Measurements from ENCODE around the gene TMPRSS4. TPM values are rescaled to one million over a fixed set of nuclear protein-coding genes. Genes with fewer than 3 reads are reported as not detected.

TMPRSS4 gene
- total RNA-seq, 2 experiments from 2014 or later = not detected

GRCh38 chr11:118135796-118136165 lies 58.9 kb downstream of the TMPRSS4 start:
- Histone ChIP-seq H3K27me3 (ENCODE audit: control insufficient read depth in 1 of 2, insufficient read depth in 2 of 2, low read length in 2 of 2) (peaks cover 5 to 8% of the 10 kb centered on the region in 2 experiments), H3K9me3 (ENCODE audit: control insufficient read depth in 1 of 2, insufficient read depth in 1 of 2, low read length in 2 of 2) (no peaks in the 10 kb centered on the region), H3K27ac (ENCODE audit: low read depth in 1 of 2, low read length in 2 of 2) (no peak overlapping the region), H3K4me1 (ENCODE audit: insufficient read depth, low read length) (no peaks in the 10 kb centered on the region), H3K36me3 (ENCODE audit: insufficient read depth, low read length) (no peaks in the 10 kb centered on the region), H3K4me3 (ENCODE audit: low read length) (no peak overlapping the region)
- H3K4me1 Mint-ChIP-seq (ENCODE audit: low read depth) = no peaks in the 10 kb centered on the region
- H3K9me3 Mint-ChIP-seq = no peaks in the 10 kb centered on the region
- CTCF ChIA-PET = no interaction called here
- intact Hi-C loops (cut with DNase I, micrococcal nuclease) = no loop called here
- POLR2A ChIA-PET = no interaction called here
- TF ChIP-seq, protein P1, sequence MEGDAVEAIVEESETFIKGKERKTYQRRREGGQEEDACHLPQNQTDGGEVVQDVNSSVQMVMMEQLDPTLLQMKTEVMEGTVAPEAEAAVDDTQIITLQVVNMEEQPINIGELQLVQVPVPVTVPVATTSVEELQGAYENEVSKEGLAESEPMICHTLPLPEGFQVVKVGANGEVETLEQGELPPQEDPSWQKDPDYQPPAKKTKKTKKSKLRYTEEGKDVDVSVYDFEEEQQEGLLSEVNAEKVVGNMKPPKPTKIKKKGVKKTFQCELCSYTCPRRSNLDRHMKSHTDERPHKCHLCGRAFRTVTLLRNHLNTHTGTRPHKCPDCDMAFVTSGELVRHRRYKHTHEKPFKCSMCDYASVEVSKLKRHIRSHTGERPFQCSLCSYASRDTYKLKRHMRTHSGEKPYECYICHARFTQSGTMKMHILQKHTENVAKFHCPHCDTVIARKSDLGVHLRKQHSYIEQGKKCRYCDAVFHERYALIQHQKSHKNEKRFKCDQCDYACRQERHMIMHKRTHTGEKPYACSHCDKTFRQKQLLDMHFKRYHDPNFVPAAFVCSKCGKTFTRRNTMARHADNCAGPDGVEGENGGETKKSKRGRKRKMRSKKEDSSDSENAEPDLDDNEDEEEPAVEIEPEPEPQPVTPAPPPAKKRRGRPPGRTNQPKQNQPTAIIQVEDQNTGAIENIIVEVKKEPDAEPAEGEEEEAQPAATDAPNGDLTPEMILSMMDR (IDR thresholded peaks at IDR 0.05) = no peak
- peaks cover 38% of the 10 kb centered on the region for H3K27me3 Mint-ChIP-seq
- H3K27ac Mint-ChIP-seq = no peak overlapping the region
- no peaks in the 10 kb centered on the region for H3K36me3 Mint-ChIP-seq (ENCODE audit: low read depth)
- no peak for ATAC-seq (ENCODE audit: poor library complexity)
- DNase-seq = no peak
- no peak overlapping the region for H3K4me3 Mint-ChIP-seq

DNA sequence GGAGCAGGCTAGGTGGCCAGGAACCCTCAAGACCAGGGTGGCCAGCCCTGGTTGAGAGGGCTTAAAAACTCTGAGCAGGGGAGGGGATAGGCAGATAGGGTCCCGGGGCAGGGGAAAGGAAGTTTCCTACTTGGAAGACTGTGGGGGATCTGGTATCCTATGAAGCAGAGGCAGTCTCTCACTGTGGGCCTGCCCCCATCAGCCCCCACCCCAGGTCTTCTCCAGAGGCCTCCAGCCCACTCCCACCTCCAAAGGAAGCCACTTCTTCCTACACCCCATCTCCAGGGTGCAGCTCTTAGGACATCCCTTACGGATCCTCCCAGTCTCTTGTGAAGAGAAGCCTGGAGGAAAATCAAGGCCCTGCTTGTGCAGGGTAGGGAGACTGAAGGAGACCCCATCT lies 59.5 kb downstream of the TMPRSS4 start:
- Mint-ChIP-seq H3K4me3 (no peak overlapping the region), H3K27me3 (peaks cover 41% of the 10 kb centered on the region), H3K4me1 (ENCODE audit: low read depth) (no peaks in the 10 kb centered on the region), H3K36me3 (ENCODE audit: low read depth) (no peaks in the 10 kb centered on the region), H3K27ac (no peak overlapping the region), H3K9me3 (no peaks in the 10 kb centered on the region)
- no peak overlapping the region for H3K27ac ChIP-seq (ENCODE audit: low read depth in 1 of 2, low read length in 2 of 2)
- no peak for DNase-seq
- H3K4me3 ChIP-seq (ENCODE audit: low read length) = no peak overlapping the region
- intact Hi-C loops (cut with DNase I, micrococcal nuclease) = no loop called here
- no peaks in the 10 kb centered on the region for H3K36me3 ChIP-seq (ENCODE audit: insufficient read depth, low read length)
- H3K4me1 ChIP-seq (ENCODE audit: insufficient read depth, low read length) = no peaks in the 10 kb centered on the region
- H3K27me3 ChIP-seq (ENCODE audit: control insufficient read depth in 1 of 2, insufficient read depth in 2 of 2, low read length in 2 of 2) = peaks cover 8 to 12% of the 10 kb centered on the region in 2 experiments
- H3K9me3 ChIP-seq (ENCODE audit: control insufficient read depth in 1 of 2, insufficient read depth in 1 of 2, low read length in 2 of 2) = no peaks in the 10 kb centered on the region
- TF ChIP-seq, protein P1 (IDR thresholded peaks at IDR 0.05) = no peak
- POLR2A ChIA-PET = no interaction called here
- CTCF ChIA-PET = no interaction called here
- no peak for ATAC-seq (ENCODE audit: poor library complexity)

GRCh38 chr11:118136801-118137200 lies 59.9 kb downstream of the TMPRSS4 start:
- no peak overlapping the region for H3K4me3 Mint-ChIP-seq
- Histone ChIP-seq H3K4me1 (ENCODE audit: insufficient read depth, low read length) (no peaks in the 10 kb centered on the region), H3K4me3 (ENCODE audit: low read length) (no peak overlapping the region), H3K36me3 (ENCODE audit: insufficient read depth, low read length) (no peaks in the 10 kb centered on the region), H3K9me3 (ENCODE audit: control insufficient read depth in 1 of 2, insufficient read depth in 1 of 2, low read length in 2 of 2) (no peaks in the 10 kb centered on the region), H3K27ac (ENCODE audit: low read depth in 1 of 2, low read length in 2 of 2) (no peak overlapping the region), H3K27me3 (ENCODE audit: control insufficient read depth in 1 of 2, insufficient read depth in 2 of 2, low read length in 2 of 2) (peaks cover 12 to 13% of the 10 kb centered on the region in 2 experiments)
- DNase-seq (no peak), ATAC-seq (ENCODE audit: poor library complexity) (no peak)
- no peak overlapping the region for H3K27ac Mint-ChIP-seq
- no peaks in the 10 kb centered on the region for H3K9me3 Mint-ChIP-seq
- H3K4me1 Mint-ChIP-seq (ENCODE audit: low read depth) = no peaks in the 10 kb centered on the region
- intact Hi-C loops (cut with DNase I, micrococcal nuclease) = no loop called here
- TF ChIP-seq, protein P1 (IDR thresholded peaks at IDR 0.05) = no peak
- CTCF ChIA-PET = no interaction called here
- POLR2A ChIA-PET = no interaction called here
- no peaks in the 10 kb centered on the region for H3K36me3 Mint-ChIP-seq (ENCODE audit: low read depth)
- H3K27me3 Mint-ChIP-seq = peaks cover 46% of the 10 kb centered on the region

All from CD4-positive, alpha-beta T cell (primary cell).